SKM-1 treated with dmso at 0.1 percent for 144 hours (cell line): ENCODE measurements around the gene IGF2BP1.
A peak's percentile ranks its signal among the peaks of the same experiment; 100 is the strongest.
"Not testable (repeated sequence)": the region's sequence is repeated elsewhere in the genome, so short reads cannot be mapped to it uniquely, and the experiment has no call there.

Experiments used
- DNase-seq: peaks from one replicate; lab custom pipeline; 2025; ENCODE audit not compliant: unreplicated experiment; lab: John Stamatoyannopoulos, UW

Gene IGF2BP1

GRCh38 chr17:48995304-48995973 lies 1.7 kb upstream of the IGF2BP1 start:
- DNase-seq = no peak

GRCh38 chr17:48995974-48996721 lies 1.0 kb upstream of the IGF2BP1 start:
- DNase-seq = peak; percentile 51

GRCh38 chr17:48996722-48997102 lies 473 bp upstream of the IGF2BP1 start:
- DNase-seq = no peak

GRCh38 chr17:48997827-48998586 lies 822 bp downstream of the IGF2BP1 start:
- DNase-seq = no peak

GRCh38 chr17:48998587-48999440 lies 1.6 kb downstream of the IGF2BP1 start:
- no peak for DNase-seq

- peak; percentile 77 for DNase-seq
These were observed 3.8 kb downstream of the IGF2BP1 start for GRCh38 chr17:49000943-49001342.

GRCh38 chr17:49001671-49002070 lies 4.5 kb downstream of the IGF2BP1 start:
- DNase-seq = no peak

- DNase-seq = no peak
These were observed 5.1 kb downstream of the IGF2BP1 start for GRCh38 chr17:49002331-49002730.

GRCh38 chr17:49002766-49003165 lies 5.6 kb downstream of the IGF2BP1 start:
- no peak for DNase-seq

GRCh38 chr17:49003557-49004511 lies 6.6 kb downstream of the IGF2BP1 start:
- DNase-seq = no peak

GRCh38 chr17:49005140-49005539 lies 8.0 kb downstream of the IGF2BP1 start:
- DNase-seq = no peak

GRCh38 chr17:49008908-49009307 lies 11.7 kb downstream of the IGF2BP1 start:
- not testable (repeated sequence) for DNase-seq

GRCh38 chr17:49012769-49013255 lies 15.6 kb downstream of the IGF2BP1 start:
- no peak for DNase-seq

GRCh38 chr17:49013311-49014213 lies 16.4 kb downstream of the IGF2BP1 start:
- no peak for DNase-seq

- DNase-seq = no peak
These were observed 18.2 kb downstream of the IGF2BP1 start for GRCh38 chr17:49015179-49015923.

GRCh38 chr17:49015924-49016774 lies 19.0 kb downstream of the IGF2BP1 start:
- no peak for DNase-seq
